ENCODE measurements around the gene G6PD. TPM values are rescaled to one million over a fixed set of nuclear protein-coding genes. Genes with fewer than 3 reads are reported as not detected.
"Not testable (repeated sequence)": the region's sequence is repeated elsewhere in the genome, so short reads cannot be mapped to it uniquely, and the experiment has no call there.

Gene G6PD
- total and polyA plus RNA-seq, 4 donors = 18.4 to 45.5 (median 36.2) TPM

- no peak for DNase-seq (ENCODE audit: low read depth in 4 of 6, low spot score in 6 of 6)
- H3K4me1 ChIP-seq (ENCODE audit: control insufficient read depth, insufficient read depth, low read length) = peaks cover 18% of the 10 kb centered on the region
- H3K9me3 ChIP-seq (ENCODE audit: control insufficient read depth, insufficient read depth, low read length) = no peaks in the 10 kb centered on the region
- peaks cover 30% of the 10 kb centered on the region for H3K36me3 ChIP-seq (ENCODE audit: control insufficient read depth, insufficient read depth, low read length)
- WGBS (ENCODE audit: insufficient coverage) = 91% methylated on average over 16 of the region's 17 CpGs
- no peak overlapping the region for H3K27ac ChIP-seq (ENCODE audit: low read depth, low read length)
- H3K27me3 ChIP-seq (ENCODE audit: control insufficient read depth, insufficient read depth, low read length) = no peaks in the 10 kb centered on the region
- H3K4me3 ChIP-seq (ENCODE audit: low read depth, low read length) = no peak overlapping the region
Measured at GRCh38 chrX:154545673-154546274, 872 bp downstream of the G6PD start.

GRCh38 chrX:154542723-154543424 lies 3.8 kb downstream of the G6PD start:
- 84% methylated on average over 17 of the region's 20 CpGs for WGBS (ENCODE audit: insufficient coverage)
- H3K36me3 ChIP-seq (ENCODE audit: control insufficient read depth, insufficient read depth, low read length) = peaks cover 33% of the 10 kb centered on the region

GRCh38 chrX:154541896-154542722 lies 4.5 kb downstream of the G6PD start:
- peak in 1 of 6 donors; percentile 40 for DNase-seq (ENCODE audit: low read depth in 4 of 6, low spot score in 6 of 6)
- Histone ChIP-seq H3K4me1 (ENCODE audit: control insufficient read depth, insufficient read depth, low read length) (peaks cover 14% of the 10 kb centered on the region), H3K27ac (ENCODE audit: low read depth, low read length) (no peak overlapping the region), H3K4me3 (ENCODE audit: low read depth, low read length) (no peak overlapping the region), H3K9me3 (ENCODE audit: control insufficient read depth, insufficient read depth, low read length) (no peaks in the 10 kb centered on the region), H3K27me3 (ENCODE audit: control insufficient read depth, insufficient read depth, low read length) (no peaks in the 10 kb centered on the region), H3K36me3 (ENCODE audit: control insufficient read depth, insufficient read depth, low read length) (peaks cover 33% of the 10 kb centered on the region)
- 68% methylated on average over 5 of the region's 12 CpGs for WGBS (ENCODE audit: insufficient coverage)

More at GRCh38 chrX:154542723-154543424, 3.8 kb downstream of the G6PD start:
- Histone ChIP-seq H3K27ac (ENCODE audit: low read depth, low read length) (no peak overlapping the region), H3K4me3 (ENCODE audit: low read depth, low read length) (no peak overlapping the region), H3K27me3 (ENCODE audit: control insufficient read depth, insufficient read depth, low read length) (no peaks in the 10 kb centered on the region), H3K9me3 (ENCODE audit: control insufficient read depth, insufficient read depth, low read length) (no peaks in the 10 kb centered on the region), H3K4me1 (ENCODE audit: control insufficient read depth, insufficient read depth, low read length) (peaks cover 14% of the 10 kb centered on the region)
- no peak for DNase-seq (ENCODE audit: low read depth in 4 of 6, low spot score in 6 of 6)

- Histone ChIP-seq H3K4me1 (ENCODE audit: control insufficient read depth, insufficient read depth, low read length) (peaks cover 14% of the 10 kb centered on the region), H3K36me3 (ENCODE audit: control insufficient read depth, insufficient read depth, low read length) (peaks cover 33% of the 10 kb centered on the region), H3K4me3 (ENCODE audit: low read depth, low read length) (no peak overlapping the region), H3K9me3 (ENCODE audit: control insufficient read depth, insufficient read depth, low read length) (no peaks in the 10 kb centered on the region), H3K27me3 (ENCODE audit: control insufficient read depth, insufficient read depth, low read length) (no peaks in the 10 kb centered on the region), H3K27ac (ENCODE audit: low read depth, low read length) (no peak overlapping the region)
- DNase-seq (ENCODE audit: low read depth in 4 of 6, low spot score in 6 of 6) = no peak
- WGBS (ENCODE audit: insufficient coverage) = 89% methylated on average over 3 of the region's 5 CpGs
Measured at GRCh38 chrX:154541589-154541895, 5.1 kb downstream of the G6PD start.

- H3K9me3 ChIP-seq (ENCODE audit: control insufficient read depth, insufficient read depth, low read length) = no peaks in the 10 kb centered on the region
- WGBS (ENCODE audit: insufficient coverage) = 89% methylated on average over 16 of the region's 19 CpGs
- H3K27ac ChIP-seq (ENCODE audit: low read depth, low read length) = no peak overlapping the region
- DNase-seq (ENCODE audit: low read depth in 4 of 6, low spot score in 6 of 6) = no peak
- H3K27me3 ChIP-seq (ENCODE audit: control insufficient read depth, insufficient read depth, low read length) = no peaks in the 10 kb centered on the region
- H3K4me1 ChIP-seq (ENCODE audit: control insufficient read depth, insufficient read depth, low read length) = peaks cover 9% of the 10 kb centered on the region
- H3K4me3 ChIP-seq (ENCODE audit: low read depth, low read length) = no peak overlapping the region
- peaks cover 33% of the 10 kb centered on the region for H3K36me3 ChIP-seq (ENCODE audit: control insufficient read depth, insufficient read depth, low read length)
Measured at GRCh38 chrX:154540897-154541535, 5.6 kb downstream of the G6PD start.

- not testable (repeated sequence) for H3K4me3 ChIP-seq (ENCODE audit: low read depth, low read length); DNase-seq (ENCODE audit: low read depth in 4 of 6, low spot score in 6 of 6); H3K27ac ChIP-seq (ENCODE audit: low read depth, low read length); H3K27me3 ChIP-seq (ENCODE audit: control insufficient read depth, insufficient read depth, low read length); H3K4me1 ChIP-seq (ENCODE audit: control insufficient read depth, insufficient read depth, low read length); H3K9me3 ChIP-seq (ENCODE audit: control insufficient read depth, insufficient read depth, low read length)
- peaks cover 38% of the 10 kb centered on the region for H3K36me3 ChIP-seq (ENCODE audit: control insufficient read depth, insufficient read depth, low read length)
- 81% methylated on average over 4 of the region's 7 CpGs for WGBS (ENCODE audit: insufficient coverage)
Measured at GRCh38 chrX:154540365-154540764, 6.3 kb downstream of the G6PD start.

- Histone ChIP-seq H3K9me3 (ENCODE audit: control insufficient read depth, insufficient read depth, low read length) (no peaks in the 10 kb centered on the region), H3K4me1 (ENCODE audit: control insufficient read depth, insufficient read depth, low read length) (peaks cover 12% of the 10 kb centered on the region), H3K4me3 (ENCODE audit: low read depth, low read length) (no peak overlapping the region), H3K27ac (ENCODE audit: low read depth, low read length) (no peak overlapping the region), H3K27me3 (ENCODE audit: control insufficient read depth, insufficient read depth, low read length) (no peaks in the 10 kb centered on the region), H3K36me3 (ENCODE audit: control insufficient read depth, insufficient read depth, low read length) (peaks cover 43% of the 10 kb centered on the region)
- WGBS (ENCODE audit: insufficient coverage) = 64% methylated on average over 5 of the region's 8 CpGs
- no peak for DNase-seq (ENCODE audit: low read depth in 4 of 6, low spot score in 6 of 6)
Measured at GRCh38 chrX:154539077-154539476, 7.6 kb downstream of the G6PD start.

- no peaks in the 10 kb centered on the region for H3K9me3 ChIP-seq (ENCODE audit: control insufficient read depth, insufficient read depth, low read length)
- H3K36me3 ChIP-seq (ENCODE audit: control insufficient read depth, insufficient read depth, low read length) = peaks cover 53% of the 10 kb centered on the region
- H3K27me3 ChIP-seq (ENCODE audit: control insufficient read depth, insufficient read depth, low read length) = no peaks in the 10 kb centered on the region
- peaks cover 5% of the 10 kb centered on the region for H3K4me1 ChIP-seq (ENCODE audit: control insufficient read depth, insufficient read depth, low read length)
- DNase-seq (ENCODE audit: low read depth in 4 of 6, low spot score in 6 of 6) = peak in 1 of 6 donors; percentile 0
- no peak overlapping the region for H3K27ac ChIP-seq (ENCODE audit: low read depth, low read length)
- WGBS (ENCODE audit: insufficient coverage) = 90% methylated on average over 7 of the region's 9 CpGs
- no peak overlapping the region for H3K4me3 ChIP-seq (ENCODE audit: low read depth, low read length)
Measured at GRCh38 chrX:154535892-154536291, 10.8 kb downstream of the G6PD start.

GRCh38 chrX:154534526-154535322 lies 11.9 kb downstream of the G6PD start:
- peaks cover 5% of the 10 kb centered on the region for H3K4me1 ChIP-seq (ENCODE audit: control insufficient read depth, insufficient read depth, low read length)
- H3K36me3 ChIP-seq (ENCODE audit: control insufficient read depth, insufficient read depth, low read length) = peaks cover 58% of the 10 kb centered on the region
- H3K27ac ChIP-seq (ENCODE audit: low read depth, low read length) = peak overlapping the region; percentile 21
- no peaks in the 10 kb centered on the region for H3K9me3 ChIP-seq (ENCODE audit: control insufficient read depth, insufficient read depth, low read length)
- peak in 4 of 6 donors; percentile 51 to 91 (median 74) for DNase-seq (ENCODE audit: low read depth in 4 of 6, low spot score in 6 of 6)
- WGBS (ENCODE audit: insufficient coverage) = 36% methylated on average over 33 of the region's 34 CpGs
- no peak overlapping the region for H3K4me3 ChIP-seq (ENCODE audit: low read depth, low read length)
- no peaks in the 10 kb centered on the region for H3K27me3 ChIP-seq (ENCODE audit: control insufficient read depth, insufficient read depth, low read length)
